Measurements from ENCODE around the gene USP24. TPM values are rescaled to one million over a fixed set of nuclear protein-coding genes. Genes with fewer than 3 reads are reported as not detected.

The USP24 gene
- total and polyA plus RNA-seq, 2 donors (not counting 1 experiment from before 2014, with no cell fraction given), result 18.9 to 152 TPM

- intact Hi-C loops (cut with micrococcal nuclease), result no loop called here
- ATAC-seq (ENCODE audit: low read depth) (no peak), DNase-seq (no peak)
- Histone ChIP-seq H3K9ac (ENCODE audit: low read length) (no peak overlapping the region), H3K79me2 (ENCODE audit: control insufficient read depth, insufficient read depth, low read length) (peaks cover 19% of the 10 kb centered on the region), H3K9me3 (ENCODE audit: control extremely low read depth in 1 of 3, control insufficient read depth in 2 of 3, insufficient read depth in 1 of 3, low read length in 2 of 3) (no peaks in the 10 kb centered on the region), H3K27me3 (replicated peaks in 1 of 4; ENCODE audit: control extremely low read depth in 1 of 4, control insufficient read depth in 3 of 4, insufficient read depth in 4 of 4, low read length in 3 of 4) (no peaks in the 10 kb centered on the region), H3K4me3 (ENCODE audit: control extremely low read depth in 1 of 5, extremely low read depth in 1 of 5, insufficient read depth in 1 of 5, low read depth in 2 of 5, low read length in 4 of 5) (no peak overlapping the region), H3K4me2 (replicated peaks; ENCODE audit: low read depth, low read length, poor library complexity, severe bottlenecking) (no peak overlapping the region), H3K4me1 (ENCODE audit: control insufficient read depth in 2 of 2, insufficient read depth in 2 of 2, low read length in 2 of 2) (no peaks in the 10 kb centered on the region), H3K27ac (ENCODE audit: low read length in 2 of 2) (no peak overlapping the region), H2AFZ (ENCODE audit: insufficient read depth, low read depth, low read length, poor library complexity, severe bottlenecking) (no peak overlapping the region), H4K20me1 (ENCODE audit: control insufficient read depth, insufficient read depth, low read length, poor library complexity, severe bottlenecking) (peaks cover 24% of the 10 kb centered on the region), H3K36me3 (replicated peaks in 1 of 2; ENCODE audit: control extremely low read depth in 1 of 2, control insufficient read depth in 1 of 2, extremely low read depth in 1 of 2, insufficient read depth in 2 of 2, low read length in 1 of 2) (peaks cover 7 to 70% of the 10 kb centered on the region in 2 experiments)
- CTCF ChIA-PET, result interaction anchor here (0.5 to 4.4 kb wide), 3 partner anchors 38 to 112 kb away, joined by 3 to 26 read pairs (median 3); no protein-coding TSS in a partner anchor
- Mint-ChIP-seq H3K9me3 (ENCODE audit: insufficient read depth) (no peaks in the 10 kb centered on the region), H3K4me1 (peaks cover 3% of the 10 kb centered on the region), H3K27ac (no peak overlapping the region), H3K4me3 (no peak overlapping the region), H3K27me3 (no peaks in the 10 kb centered on the region)
- TF ChIP-seq EZH2 (IDR thresholded peaks at IDR 0.05; ENCODE audit: borderline replicate concordance, insufficient read depth, low read depth, low read length, poor library complexity, severe bottlenecking) (no peak), CTCF (IDR thresholded peaks at IDR 0.05) (no peak)
- POLR2A ChIA-PET, result no interaction called here
- no CpG with 5 or more reads among the region's 2 CpGs for WGBS (ENCODE audit: insufficient coverage)
Observed at GRCh38 chr1:55172272-55172671, 42.9 kb downstream of the USP24 start.

- Histone ChIP-seq H3K27me3 (replicated peaks in 1 of 4; ENCODE audit: control extremely low read depth in 1 of 4, control insufficient read depth in 3 of 4, insufficient read depth in 4 of 4, low read length in 3 of 4) (no peaks in the 10 kb centered on the region), H3K9me3 (ENCODE audit: control extremely low read depth in 1 of 3, control insufficient read depth in 2 of 3, insufficient read depth in 1 of 3, low read length in 2 of 3) (no peaks in the 10 kb centered on the region), H3K79me2 (ENCODE audit: control insufficient read depth, insufficient read depth, low read length) (peaks cover 15% of the 10 kb centered on the region), H3K4me1 (ENCODE audit: control insufficient read depth in 2 of 2, insufficient read depth in 2 of 2, low read length in 2 of 2) (no peaks in the 10 kb centered on the region), H3K36me3 (replicated peaks in 1 of 2; ENCODE audit: control extremely low read depth in 1 of 2, control insufficient read depth in 1 of 2, extremely low read depth in 1 of 2, insufficient read depth in 2 of 2, low read length in 1 of 2) (peaks cover 7 to 72% of the 10 kb centered on the region in 2 experiments), H3K4me2 (replicated peaks; ENCODE audit: low read depth, low read length, poor library complexity, severe bottlenecking) (no peak overlapping the region), H3K4me3 (ENCODE audit: control extremely low read depth in 1 of 5, extremely low read depth in 1 of 5, insufficient read depth in 1 of 5, low read depth in 2 of 5, low read length in 4 of 5) (no peak overlapping the region), H3K9ac (ENCODE audit: low read length) (no peak overlapping the region), H2AFZ (ENCODE audit: insufficient read depth, low read depth, low read length, poor library complexity, severe bottlenecking) (no peak overlapping the region), H4K20me1 (ENCODE audit: control insufficient read depth, insufficient read depth, low read length, poor library complexity, severe bottlenecking) (peaks cover 18% of the 10 kb centered on the region), H3K27ac (ENCODE audit: low read length in 2 of 2) (no peak overlapping the region)
- Mint-ChIP-seq H3K9me3 (ENCODE audit: insufficient read depth) (no peaks in the 10 kb centered on the region), H3K27ac (no peak overlapping the region), H3K4me1 (peaks cover 3% of the 10 kb centered on the region), H3K27me3 (no peaks in the 10 kb centered on the region), H3K4me3 (no peak overlapping the region)
- ATAC-seq (ENCODE audit: low read depth), result no peak
- WGBS (ENCODE audit: insufficient coverage), result 100% methylated on average over 1 of the region's 3 CpGs
- intact Hi-C loops (cut with micrococcal nuclease), result no loop called here
- ChIA-PET CTCF (interaction anchor here (0.9 to 4.4 kb wide), 2 partner anchors 38 to 106 kb away, joined by 3 to 26 read pairs; no protein-coding TSS in a partner anchor), POLR2A (no interaction called here)
- TF ChIP-seq EZH2 (IDR thresholded peaks at IDR 0.05; ENCODE audit: borderline replicate concordance, insufficient read depth, low read depth, low read length, poor library complexity, severe bottlenecking) (no peak), CTCF (IDR thresholded peaks at IDR 0.05) (no peak)
- DNase-seq, result no peak
Observed at GRCh38 chr1:55171694-55172093, 43.5 kb downstream of the USP24 start.

Data from B cell (primary cell).